Calu3 (cell line): ENCODE results near the gene EVPL. TPM values are rescaled to one million over a fixed set of nuclear protein-coding genes. Genes with fewer than 3 reads are reported as not detected.

ENCODE experiments used
- BruUV-seq: library from RNA; stranded (reverse); fragments of 400-500 nt; replicated peaks from 2 replicates; lab custom pipeline; 2021; lab: Mats Ljungman, UMichigan
- CTCF ChIA-PET: fragments of 300-600 bp; sonication (Branson Sonifier 250); formaldehyde crosslinking; loops from one replicate; lab custom pipeline; 2022; ENCODE audit warnings: antibody characterized with exemption; lab: Charles Lee
- DNase-seq: peaks from one replicate; pipeline ENCODE4 v3.0.0; 2022
- H3K27ac Mint-ChIP-seq: one replicate; pipeline ENCODE4 v1.8.0; 2022; ENCODE audit warnings: mixed read lengths; ENCODE audit not compliant: unreplicated experiment
- H3K27me3 Mint-ChIP-seq: one replicate; pipeline ENCODE4 v1.8.0; 2022; ENCODE audit warnings: mixed read lengths; ENCODE audit not compliant: unreplicated experiment
- H3K36me3 Mint-ChIP-seq: one replicate; pipeline ENCODE4 v1.8.0; 2022; ENCODE audit warnings: mild to moderate bottlenecking, moderate library complexity, mixed read lengths; ENCODE audit not compliant: insufficient read depth, unreplicated experiment
- H3K4me1 Mint-ChIP-seq: one replicate; pipeline ENCODE4 v1.8.0; 2022; ENCODE audit warnings: mild to moderate bottlenecking, low read depth, mixed read lengths; ENCODE audit not compliant: unreplicated experiment
- H3K4me3 Mint-ChIP-seq: one replicate; pipeline ENCODE4 v1.8.0; 2022; ENCODE audit warnings: mild to moderate bottlenecking, low read depth, moderate library complexity, mixed read lengths; ENCODE audit not compliant: unreplicated experiment
- H3K9me3 Mint-ChIP-seq: one replicate; pipeline ENCODE4 v1.8.0; 2022; ENCODE audit warnings: low read depth, mixed read lengths; ENCODE audit not compliant: unreplicated experiment
- intact Hi-C: fragments of 100-400 bp; cut with micrococcal nuclease; formaldehyde crosslinking; loops from one replicate; pipeline ENCODE4 v1.10.0; 2022; ENCODE audit not compliant: unreplicated experiment
- total RNA-seq: library from RNA; stranded (reverse); gene quantifications from 2 replicates; pipeline ENCODE4 v1.2.3, GENCODE V29; 2022
- TF ChIP-seq, protein P1 (sequence below): fragments of 200-600 bp; IDR thresholded peaks from one replicate; pipeline ENCODE4 v1.8.0; 2022; ENCODE audit warnings: antibody characterized with exemption; ENCODE audit not compliant: unreplicated experiment

The EVPL gene
- total RNA-seq, 1 experiment from 2014 or later, result 51.8 TPM

DNA sequence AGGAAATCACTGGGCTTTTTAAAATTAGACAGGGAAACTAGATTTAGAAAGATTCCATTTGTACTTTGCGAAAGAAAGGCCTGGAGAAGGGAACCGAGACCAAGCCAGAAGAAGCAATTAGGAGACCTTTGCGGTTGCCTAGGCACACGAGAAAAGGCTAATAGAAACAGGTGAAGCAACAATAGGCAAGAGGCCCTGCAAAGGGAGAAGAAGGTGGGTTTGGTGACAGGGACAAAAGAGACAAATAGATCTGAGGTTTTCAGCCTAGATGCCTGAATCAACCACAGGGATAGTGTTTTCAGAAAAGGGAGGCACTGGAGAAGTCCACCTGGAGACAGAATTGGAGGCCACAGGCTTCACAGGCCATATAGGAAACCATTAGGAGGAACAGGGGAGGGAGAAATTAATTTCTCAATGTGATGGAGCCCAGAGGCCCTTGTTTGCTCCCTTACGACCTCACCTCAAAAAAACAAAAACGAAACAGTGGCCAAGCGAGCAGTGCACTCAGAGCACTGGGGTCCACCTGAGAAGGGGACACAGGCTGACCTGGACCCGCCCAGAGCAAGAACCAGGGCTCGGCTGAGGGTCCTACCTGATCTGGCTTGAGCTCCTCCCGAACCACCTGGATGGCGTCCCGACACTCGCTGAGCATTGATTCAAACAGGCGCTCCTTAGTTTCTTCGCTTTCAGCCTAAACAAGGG lies 22.9 kb upstream of the EVPL start:
- TF ChIP-seq, protein P1, sequence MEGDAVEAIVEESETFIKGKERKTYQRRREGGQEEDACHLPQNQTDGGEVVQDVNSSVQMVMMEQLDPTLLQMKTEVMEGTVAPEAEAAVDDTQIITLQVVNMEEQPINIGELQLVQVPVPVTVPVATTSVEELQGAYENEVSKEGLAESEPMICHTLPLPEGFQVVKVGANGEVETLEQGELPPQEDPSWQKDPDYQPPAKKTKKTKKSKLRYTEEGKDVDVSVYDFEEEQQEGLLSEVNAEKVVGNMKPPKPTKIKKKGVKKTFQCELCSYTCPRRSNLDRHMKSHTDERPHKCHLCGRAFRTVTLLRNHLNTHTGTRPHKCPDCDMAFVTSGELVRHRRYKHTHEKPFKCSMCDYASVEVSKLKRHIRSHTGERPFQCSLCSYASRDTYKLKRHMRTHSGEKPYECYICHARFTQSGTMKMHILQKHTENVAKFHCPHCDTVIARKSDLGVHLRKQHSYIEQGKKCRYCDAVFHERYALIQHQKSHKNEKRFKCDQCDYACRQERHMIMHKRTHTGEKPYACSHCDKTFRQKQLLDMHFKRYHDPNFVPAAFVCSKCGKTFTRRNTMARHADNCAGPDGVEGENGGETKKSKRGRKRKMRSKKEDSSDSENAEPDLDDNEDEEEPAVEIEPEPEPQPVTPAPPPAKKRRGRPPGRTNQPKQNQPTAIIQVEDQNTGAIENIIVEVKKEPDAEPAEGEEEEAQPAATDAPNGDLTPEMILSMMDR, result no peak
- no peak for DNase-seq
- no peaks in the 10 kb centered on the region for H3K9me3 Mint-ChIP-seq
- H3K27me3 Mint-ChIP-seq, result no peaks in the 10 kb centered on the region
- H3K4me1 Mint-ChIP-seq, result peaks cover 58% of the 10 kb centered on the region
- intact Hi-C loops, result no loop called here
- BruUV-seq, result no TSS peak
- peak overlapping the region; percentile 66 for H3K4me3 Mint-ChIP-seq
- peaks cover 86% of the 10 kb centered on the region for H3K36me3 Mint-ChIP-seq
- H3K27ac Mint-ChIP-seq, result peak overlapping the region; percentile 94
- CTCF ChIA-PET, result interaction anchor here (1.5 kb wide), 1 partner anchor 40 kb away, joined by 4 read pairs; no protein-coding TSS in a partner anchor

DNA sequence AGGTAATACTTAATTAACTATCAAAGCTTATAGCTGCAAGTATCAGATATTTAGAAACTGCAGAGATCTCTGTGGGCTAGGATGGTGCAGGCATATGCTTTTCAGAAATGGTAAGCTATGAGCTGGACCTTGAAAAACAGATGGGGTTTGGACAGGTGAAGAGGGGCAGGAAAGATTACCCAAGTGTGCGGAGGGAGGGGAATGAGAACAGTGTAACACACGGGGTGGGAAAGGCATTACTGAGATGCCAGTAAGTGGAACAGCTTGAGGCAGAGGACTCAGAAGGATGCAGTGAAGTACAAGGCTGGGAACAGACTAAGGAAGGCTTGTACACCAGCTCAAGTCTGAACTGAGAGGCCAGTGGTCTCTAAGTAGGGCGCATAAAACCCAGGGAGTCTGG lies 22.1 kb upstream of the EVPL start:
- H3K36me3 Mint-ChIP-seq, result peaks cover 86% of the 10 kb centered on the region
- no peaks in the 10 kb centered on the region for H3K9me3 Mint-ChIP-seq
- intact Hi-C loops, result no loop called here
- no peak overlapping the region for H3K4me3 Mint-ChIP-seq
- no peak for DNase-seq
- no TSS peak for BruUV-seq
- H3K4me1 Mint-ChIP-seq, result peaks cover 55% of the 10 kb centered on the region
- CTCF ChIA-PET, result no interaction called here
- H3K27me3 Mint-ChIP-seq, result no peaks in the 10 kb centered on the region
- TF ChIP-seq, protein P1, result no peak
- H3K27ac Mint-ChIP-seq, result peak overlapping the region; percentile 3

DNA sequence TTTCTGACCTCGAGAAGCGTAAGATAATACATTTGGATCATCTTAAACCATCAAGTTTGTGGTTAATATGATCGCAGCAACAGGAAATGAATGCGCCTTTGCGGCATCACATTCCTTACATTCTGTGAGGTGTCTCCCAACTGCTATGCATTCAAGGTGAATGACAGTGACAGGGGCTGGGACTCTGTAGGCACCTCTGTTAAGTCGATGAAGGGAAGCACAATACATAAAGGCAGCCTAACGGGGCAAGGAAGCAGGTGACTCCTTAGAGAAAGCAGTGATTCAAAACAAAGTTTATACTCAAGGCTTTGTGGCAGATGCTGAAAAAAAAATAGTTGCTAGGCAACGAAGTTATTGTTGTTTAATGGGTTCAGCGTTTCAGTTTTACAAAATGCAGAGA lies 21.6 kb upstream of the EVPL start:
- intact Hi-C loops, result no loop called here
- TF ChIP-seq, protein P1, result no peak
- CTCF ChIA-PET, result no interaction called here

DNA sequence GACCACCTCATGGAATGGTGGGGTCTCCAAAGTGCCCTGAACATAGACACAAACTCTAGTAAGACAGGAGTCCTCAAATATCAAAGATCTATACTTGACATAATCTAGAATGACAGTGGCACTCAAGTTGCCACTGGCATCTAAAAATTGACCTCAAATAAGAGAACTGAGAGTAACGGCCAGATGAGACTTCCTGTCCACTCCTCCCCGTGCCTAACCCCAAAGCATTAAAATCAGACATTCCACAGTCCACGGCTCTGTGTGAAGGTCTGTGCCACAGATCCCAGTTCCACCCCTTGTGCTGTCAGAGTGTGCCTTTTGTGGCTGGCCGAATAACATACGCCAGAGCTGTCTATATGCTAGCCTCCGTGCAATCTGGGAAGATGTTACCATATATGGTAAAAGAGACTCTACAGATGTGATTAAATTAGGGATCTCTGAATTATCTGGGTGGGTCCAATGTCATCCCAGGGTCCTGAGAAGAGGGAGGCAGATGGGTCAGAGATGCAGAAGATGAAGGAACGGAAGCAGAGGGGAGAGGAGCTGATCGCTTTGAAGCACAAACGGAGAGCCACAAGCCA lies 21.0 kb upstream of the EVPL start:
- Mint-ChIP-seq H3K4me3 (no peak overlapping the region), H3K27me3 (no peaks in the 10 kb centered on the region), H3K27ac (no peak overlapping the region), H3K36me3 (peaks cover 86% of the 10 kb centered on the region), H3K4me1 (peaks cover 44% of the 10 kb centered on the region), H3K9me3 (no peaks in the 10 kb centered on the region)
- TF ChIP-seq, protein P1, result no peak
- no TSS peak for BruUV-seq
- CTCF ChIA-PET, result no interaction called here
- intact Hi-C loops, result no loop called here
- DNase-seq, result no peak

More for the DNA sequence above, 21.6 kb upstream of the EVPL start:
- BruUV-seq, result no TSS peak
- Mint-ChIP-seq H3K4me1 (peaks cover 50% of the 10 kb centered on the region), H3K9me3 (no peaks in the 10 kb centered on the region), H3K27me3 (no peaks in the 10 kb centered on the region), H3K36me3 (peaks cover 86% of the 10 kb centered on the region), H3K27ac (peak overlapping the region; percentile 3), H3K4me3 (no peak overlapping the region)
- no peak for DNase-seq
